ENCODE results near the gene FARS2.

Gene FARS2

GRCh38 chr6:5512422-5512821, 251.1 kb downstream of the FARS2 start:
- DNase-seq (ENCODE audit: low spot score), result no peak
- Histone ChIP-seq H3K4me3 (no peak overlapping the region), H3K27ac (no peak overlapping the region)
- TF ChIP-seq, protein P1, sequence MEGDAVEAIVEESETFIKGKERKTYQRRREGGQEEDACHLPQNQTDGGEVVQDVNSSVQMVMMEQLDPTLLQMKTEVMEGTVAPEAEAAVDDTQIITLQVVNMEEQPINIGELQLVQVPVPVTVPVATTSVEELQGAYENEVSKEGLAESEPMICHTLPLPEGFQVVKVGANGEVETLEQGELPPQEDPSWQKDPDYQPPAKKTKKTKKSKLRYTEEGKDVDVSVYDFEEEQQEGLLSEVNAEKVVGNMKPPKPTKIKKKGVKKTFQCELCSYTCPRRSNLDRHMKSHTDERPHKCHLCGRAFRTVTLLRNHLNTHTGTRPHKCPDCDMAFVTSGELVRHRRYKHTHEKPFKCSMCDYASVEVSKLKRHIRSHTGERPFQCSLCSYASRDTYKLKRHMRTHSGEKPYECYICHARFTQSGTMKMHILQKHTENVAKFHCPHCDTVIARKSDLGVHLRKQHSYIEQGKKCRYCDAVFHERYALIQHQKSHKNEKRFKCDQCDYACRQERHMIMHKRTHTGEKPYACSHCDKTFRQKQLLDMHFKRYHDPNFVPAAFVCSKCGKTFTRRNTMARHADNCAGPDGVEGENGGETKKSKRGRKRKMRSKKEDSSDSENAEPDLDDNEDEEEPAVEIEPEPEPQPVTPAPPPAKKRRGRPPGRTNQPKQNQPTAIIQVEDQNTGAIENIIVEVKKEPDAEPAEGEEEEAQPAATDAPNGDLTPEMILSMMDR (IDR thresholded peaks at IDR 0.05), result no peak

GRCh38 chr6:5513408-5513807, 252.1 kb downstream of the FARS2 start:
- Histone ChIP-seq H3K4me3 (no peak overlapping the region), H3K27ac (no peak overlapping the region)
- TF ChIP-seq, protein P1 (IDR thresholded peaks at IDR 0.05), result no peak
- no peak for DNase-seq (ENCODE audit: low spot score)

DNA sequence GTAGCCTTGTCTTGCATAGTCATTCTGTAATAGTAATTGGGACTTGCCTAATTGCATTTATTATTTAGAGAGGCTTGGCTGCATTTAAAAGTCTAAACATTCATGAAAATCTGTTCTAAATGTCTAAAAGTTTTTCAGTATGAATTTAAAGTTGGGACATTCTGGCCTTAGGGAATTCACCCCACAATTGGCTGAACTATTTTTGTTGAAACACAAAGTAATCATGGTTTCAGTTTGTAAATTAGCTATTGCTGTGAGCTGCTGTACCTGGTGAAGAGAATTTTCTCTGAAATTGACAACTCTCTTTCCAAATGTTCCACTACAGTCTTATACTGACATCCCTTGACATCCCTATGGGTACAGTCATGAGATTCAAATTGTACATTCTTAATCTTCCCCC, 253.0 kb downstream of the FARS2 start:
- no peak overlapping the region for H3K4me3 ChIP-seq
- no peak for DNase-seq (ENCODE audit: low spot score)
- TF ChIP-seq, protein P1 (IDR thresholded peaks at IDR 0.05), result no peak
- H3K27ac ChIP-seq, result no peak overlapping the region

DNA sequence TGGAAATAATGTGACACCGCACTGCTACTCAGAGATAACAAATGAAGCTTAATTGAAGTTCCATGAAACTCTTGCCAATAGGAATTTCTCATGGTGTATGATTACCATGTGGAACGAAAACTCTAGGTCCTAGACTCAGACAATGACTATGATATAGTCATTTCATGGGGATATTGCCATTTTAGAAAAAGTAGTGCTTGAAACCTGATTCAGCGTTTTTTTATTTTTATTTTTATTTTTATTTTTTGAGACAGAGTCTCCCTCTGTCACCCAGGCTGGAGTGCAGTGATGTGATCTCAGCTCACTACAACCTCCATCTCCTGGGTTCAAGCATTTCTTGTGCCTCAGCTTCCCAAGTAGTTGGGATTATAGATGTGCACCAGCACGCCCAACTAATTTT, 253.9 kb downstream of the FARS2 start:
- no peak for DNase-seq (ENCODE audit: low spot score)
- TF ChIP-seq, protein P1 (IDR thresholded peaks at IDR 0.05), result no peak

DNA sequence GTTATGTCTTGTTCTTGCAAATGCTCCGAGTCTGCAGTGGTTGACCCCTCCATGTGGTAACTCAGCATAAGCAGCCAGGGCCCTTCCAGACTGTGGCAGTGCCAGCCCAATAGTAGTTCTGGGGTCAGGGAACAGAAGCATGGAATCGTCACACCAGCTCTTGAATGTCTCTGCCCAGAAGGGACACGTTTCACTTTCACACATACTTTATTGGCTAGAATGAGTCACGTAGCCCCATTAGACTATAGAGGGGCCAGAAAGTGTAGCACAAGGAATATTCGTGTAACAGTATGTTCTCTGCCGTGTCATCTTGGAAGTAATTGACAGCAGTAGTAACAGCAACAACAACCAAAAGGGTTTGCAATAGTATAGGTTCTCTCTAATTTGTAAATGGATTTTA, 254.7 kb downstream of the FARS2 start:
- Histone ChIP-seq H3K4me3 (no peak overlapping the region), H3K27ac (no peak overlapping the region)
- TF ChIP-seq, protein P1 (IDR thresholded peaks at IDR 0.05), result no peak
- no peak for DNase-seq (ENCODE audit: low spot score)

More for the DNA sequence above, 253.9 kb downstream of the FARS2 start:
- Histone ChIP-seq H3K4me3 (no peak overlapping the region), H3K27ac (no peak overlapping the region)

DNA sequence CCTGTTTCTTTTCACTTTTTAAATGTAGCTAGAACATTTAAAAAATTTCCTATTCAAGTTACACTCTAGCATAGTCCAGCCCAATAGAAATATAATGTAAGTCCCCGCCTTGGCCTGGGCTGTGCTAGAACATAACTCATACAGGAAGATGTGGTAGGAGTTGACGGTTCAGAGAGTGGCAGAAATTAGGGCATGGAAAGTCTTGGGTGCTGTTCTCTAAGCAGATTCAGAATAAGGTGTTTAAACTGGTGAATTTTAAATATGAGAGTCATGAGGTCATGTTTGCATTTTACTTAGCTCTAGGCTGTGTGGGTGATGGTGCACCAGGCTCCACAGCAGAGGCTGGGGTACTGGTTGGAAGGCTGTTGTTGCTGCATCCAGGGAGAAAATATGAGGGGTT, 256.5 kb downstream of the FARS2 start:
- H3K4me3 ChIP-seq, result no peak overlapping the region
- H3K27ac ChIP-seq, result no peak overlapping the region
- TF ChIP-seq, protein P1 (IDR thresholded peaks at IDR 0.05), result no peak
- no peak for DNase-seq (ENCODE audit: low spot score)

DNA sequence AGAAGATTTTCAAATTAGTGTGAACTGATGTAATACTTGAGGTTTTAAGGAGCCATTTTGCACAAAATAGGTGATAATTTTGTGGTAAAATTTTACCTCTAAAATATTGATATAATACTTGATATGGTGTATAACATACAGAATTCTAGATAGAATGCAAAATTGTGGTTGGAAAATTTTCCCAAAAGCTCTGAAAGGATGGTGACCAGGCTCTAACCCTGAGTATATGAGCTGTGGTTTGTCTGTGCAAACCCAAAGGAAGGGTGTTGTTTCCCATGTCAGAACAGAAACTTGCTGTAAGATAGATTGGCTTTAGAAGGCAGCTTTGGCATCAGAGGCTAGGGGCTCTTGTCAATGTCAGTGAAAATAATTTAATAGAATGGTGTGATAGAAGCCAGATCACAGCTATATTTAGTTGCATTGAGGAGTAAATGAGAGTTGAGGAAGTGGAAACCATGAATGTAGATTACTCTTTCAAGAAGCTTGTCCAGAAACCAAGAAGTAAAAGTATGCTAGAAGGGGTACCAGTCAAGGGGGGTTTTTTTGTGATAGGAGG, 257.7 kb downstream of the FARS2 start:
- TF ChIP-seq, protein P1 (IDR thresholded peaks at IDR 0.05), result no peak

More for the DNA sequence above, 257.7 kb downstream of the FARS2 start:
- no peak for DNase-seq (ENCODE audit: low spot score)
- H3K4me3 ChIP-seq, result no peak overlapping the region
- no peak overlapping the region for H3K27ac ChIP-seq

All from coronary artery (tissue), 2 donors.